Colonic mucosa (tissue), 4 donors: ENCODE data around the gene VWCE. TPM values are rescaled to one million over a fixed set of nuclear protein-coding genes. Genes with fewer than 3 reads are reported as not detected.

Experiments used
- DNase-seq: peaks from one replicate; pipeline ENCODE4 v3.0.0-alpha.2; 2020
- H3K27ac ChIP-seq: fragments of 200-600 bp; one replicate; pipeline ENCODE4 v1.8.0; 2021
- H3K27me3 ChIP-seq: fragments of 200-600 bp; one replicate; pipeline ENCODE4 v1.8.0; 2021
- H3K36me3 ChIP-seq: fragments of 200-600 bp; one replicate; pipeline ENCODE4 v1.8.0; 2021
- H3K4me1 ChIP-seq: fragments of 200-600 bp; one replicate; pipeline ENCODE4 v1.8.0; 2021; ENCODE audit warnings: mild to moderate bottlenecking
- H3K4me3 ChIP-seq: fragments of 200-600 bp; one replicate; pipeline ENCODE4 v1.8.0; 2021
- H3K9ac ChIP-seq, 2 donors: one replicate each; pipeline ENCODE4 v1.7.0; 2013; ENCODE audit warnings: control low read depth in 2 of 2, low read depth in 2 of 2, low read length in 2 of 2
- H3K9me3 ChIP-seq: fragments of 200-600 bp; one replicate; pipeline ENCODE4 v1.8.0; 2021
- CTCF ChIP-seq: fragments of 200-600 bp; IDR thresholded peaks from one replicate; pipeline ENCODE4 v1.8.0; 2022; ENCODE audit warnings: antibody characterized with exemption, mild to moderate bottlenecking
- intact Hi-C: fragments of 100-400 bp; cut with DNase I; formaldehyde crosslinking; loops from one replicate; pipeline ENCODE4 v1.14.1; 2022
- total RNA-seq, 2 donors: library from RNA; stranded (reverse); fragmentation: NEBNext Ultra II Directional in 1 of 2; extraction: Animal tissue kit (Norgen Biotek cat#: 25700) in 1 of 2; gene quantifications; one replicate each; pipeline ENCODE4 v1.2.1, GENCODE V29; 2021
- donor health status: healthy.
- donor health status: DM: no; HTN: no; CAD: no.
- donor health status: DM: no; HTN: no; CAD: no.

The VWCE gene, protein sequence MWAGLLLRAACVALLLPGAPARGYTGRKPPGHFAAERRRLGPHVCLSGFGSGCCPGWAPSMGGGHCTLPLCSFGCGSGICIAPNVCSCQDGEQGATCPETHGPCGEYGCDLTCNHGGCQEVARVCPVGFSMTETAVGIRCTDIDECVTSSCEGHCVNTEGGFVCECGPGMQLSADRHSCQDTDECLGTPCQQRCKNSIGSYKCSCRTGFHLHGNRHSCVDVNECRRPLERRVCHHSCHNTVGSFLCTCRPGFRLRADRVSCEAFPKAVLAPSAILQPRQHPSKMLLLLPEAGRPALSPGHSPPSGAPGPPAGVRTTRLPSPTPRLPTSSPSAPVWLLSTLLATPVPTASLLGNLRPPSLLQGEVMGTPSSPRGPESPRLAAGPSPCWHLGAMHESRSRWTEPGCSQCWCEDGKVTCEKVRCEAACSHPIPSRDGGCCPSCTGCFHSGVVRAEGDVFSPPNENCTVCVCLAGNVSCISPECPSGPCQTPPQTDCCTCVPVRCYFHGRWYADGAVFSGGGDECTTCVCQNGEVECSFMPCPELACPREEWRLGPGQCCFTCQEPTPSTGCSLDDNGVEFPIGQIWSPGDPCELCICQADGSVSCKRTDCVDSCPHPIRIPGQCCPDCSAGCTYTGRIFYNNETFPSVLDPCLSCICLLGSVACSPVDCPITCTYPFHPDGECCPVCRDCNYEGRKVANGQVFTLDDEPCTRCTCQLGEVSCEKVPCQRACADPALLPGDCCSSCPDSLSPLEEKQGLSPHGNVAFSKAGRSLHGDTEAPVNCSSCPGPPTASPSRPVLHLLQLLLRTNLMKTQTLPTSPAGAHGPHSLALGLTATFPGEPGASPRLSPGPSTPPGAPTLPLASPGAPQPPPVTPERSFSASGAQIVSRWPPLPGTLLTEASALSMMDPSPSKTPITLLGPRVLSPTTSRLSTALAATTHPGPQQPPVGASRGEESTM
- under 1 TPM; 0.37 to 0.58 TPM for total RNA-seq

- no peak for TF ChIP-seq CTCF
- Histone ChIP-seq H3K9ac (peak within 1 kb of the TSS; percentile 40 to 43), H3K9me3 (no peaks in the 10 kb centered on the region), H3K36me3 (peaks cover 5% of the 10 kb centered on the region), H3K27me3 (peaks cover 20% of the 10 kb centered on the region), H3K27ac (no peak within 1 kb of the TSS), H3K4me3 (peak within 1 kb of the TSS; percentile 58), H3K4me1 (peaks cover 11% of the 10 kb centered on the region)
- intact Hi-C loops, result no loop called here
- peak; percentile 48 for DNase-seq
Measured at GRCh38 chr11:61294717-61295595, at the start of gene VWCE. Gene VWCE (minus strand): TSS chr11:61295316. CDS start chr11:61295037, 279 bp downstream.

GRCh38 chr11:61343792-61344745 lies 49.0 kb upstream of the VWCE start:
- peaks cover 7% of the 10 kb centered on the region for H3K36me3 ChIP-seq
- no peaks in the 10 kb centered on the region for H3K27me3 ChIP-seq
- no peaks in the 10 kb centered on the region for H3K9me3 ChIP-seq
- H3K27ac ChIP-seq, result no peak overlapping the region
- no peak overlapping the region for H3K4me3 ChIP-seq
- TF ChIP-seq CTCF, result no peak
- H3K4me1 ChIP-seq, result no peaks in the 10 kb centered on the region
- no peak overlapping the region for H3K9ac ChIP-seq
- no peak for DNase-seq
- intact Hi-C loops, result no loop called here

DNA sequence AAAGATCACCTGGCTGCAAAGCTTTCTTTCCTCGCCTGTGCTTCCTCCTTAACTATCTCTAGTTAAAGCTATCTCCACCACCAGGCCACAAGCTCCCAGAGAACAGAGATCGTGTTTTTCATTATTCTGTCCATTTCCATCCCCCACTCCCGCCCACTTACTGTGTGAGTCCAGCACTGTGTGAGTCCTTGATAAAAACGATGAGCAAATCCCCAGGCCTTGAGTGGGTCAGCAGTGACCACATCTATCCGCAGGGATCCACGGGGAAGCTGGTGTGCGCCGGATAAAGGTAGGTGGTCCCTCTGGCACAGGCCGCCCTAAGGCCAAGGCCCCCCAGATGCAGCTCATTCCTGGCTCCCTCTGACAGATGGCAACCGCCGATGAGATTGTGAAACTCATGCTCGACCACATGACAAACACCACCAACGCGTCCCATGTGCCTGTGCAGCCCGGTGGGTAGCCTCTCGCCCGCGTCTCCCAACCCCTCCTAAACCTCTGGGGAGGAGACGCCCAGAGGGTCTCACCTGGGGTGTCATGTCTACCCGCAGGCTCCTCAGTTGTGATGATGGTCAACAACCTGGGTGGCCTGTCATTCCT lies 47.2 kb upstream of the VWCE start:
- DNase-seq, result no peak
- intact Hi-C loops, result no loop called here
- Histone ChIP-seq H3K27ac (no peak overlapping the region), H3K4me1 (no peaks in the 10 kb centered on the region), H3K4me3 (no peak overlapping the region), H3K36me3 (no peaks in the 10 kb centered on the region), H3K27me3 (no peaks in the 10 kb centered on the region), H3K9ac (no peak overlapping the region), H3K9me3 (no peaks in the 10 kb centered on the region)
- TF ChIP-seq CTCF, result no peak

- H3K36me3 ChIP-seq, result no peaks in the 10 kb centered on the region
Measured at GRCh38 chr11:61341706-61342105, 46.6 kb upstream of the VWCE start.

More at GRCh38 chr11:61341706-61342105, 46.6 kb upstream of the VWCE start:
- intact Hi-C loops, result no loop called here
- H3K27me3 ChIP-seq, result no peaks in the 10 kb centered on the region
- no peaks in the 10 kb centered on the region for H3K9me3 ChIP-seq
- no peak overlapping the region for H3K4me3 ChIP-seq
- H3K4me1 ChIP-seq, result no peaks in the 10 kb centered on the region
- TF ChIP-seq CTCF, result no peak
- no peak overlapping the region for H3K27ac ChIP-seq
- DNase-seq, result no peak
- no peak overlapping the region for H3K9ac ChIP-seq
